GM21528 (cell line): ENCODE measurements around the gene EHMT1.
"Not testable (repeated sequence)": the region's sequence is repeated elsewhere in the genome, so short reads cannot be mapped to it uniquely, and the experiment has no call there.

Experiments used
- ATAC-seq: cut with Tn5 transposase; IDR thresholded peaks from one replicate; pipeline ENCODE4 v1.9.1; 2021; ENCODE audit warnings: mild to moderate bottlenecking, moderate library complexity; ENCODE audit not compliant: unreplicated experiment, low FRiP score

Gene EHMT1

GRCh38 chr9:137710704-137711103 is 91.9 kb downstream of the EHMT1 start:
- ATAC-seq = no peak

GRCh38 chr9:137711678-137712105 is 92.9 kb downstream of the EHMT1 start:
- ATAC-seq = no peak

GRCh38 chr9:137715321-137715720 is 96.5 kb downstream of the EHMT1 start:
- ATAC-seq = no peak

- not testable (repeated sequence) for ATAC-seq
Measured at GRCh38 chr9:137715866-137716693, 97.3 kb downstream of the EHMT1 start.

- no peak for ATAC-seq
Measured at GRCh38 chr9:137716694-137717287, 98.0 kb downstream of the EHMT1 start.

- no peak for ATAC-seq
Measured at GRCh38 chr9:137717776-137718327, 99.0 kb downstream of the EHMT1 start.

- no peak for ATAC-seq
Measured at GRCh38 chr9:137719194-137719593, 100.4 kb downstream of the EHMT1 start.

- ATAC-seq = no peak
Measured at GRCh38 chr9:137720571-137721110, 101.8 kb downstream of the EHMT1 start.

GRCh38 chr9:137721479-137721878 is 102.7 kb downstream of the EHMT1 start:
- no peak for ATAC-seq

GRCh38 chr9:137721899-137722298 is 103.1 kb downstream of the EHMT1 start:
- ATAC-seq = no peak

- no peak for ATAC-seq
Measured at GRCh38 chr9:137722481-137722880, 103.7 kb downstream of the EHMT1 start.

GRCh38 chr9:137723356-137723755 is 104.6 kb downstream of the EHMT1 start:
- not testable (repeated sequence) for ATAC-seq

GRCh38 chr9:137723783-137724445 is 105.1 kb downstream of the EHMT1 start:
- no peak for ATAC-seq

GRCh38 chr9:137724818-137725240 is 106.0 kb downstream of the EHMT1 start:
- no peak for ATAC-seq

GRCh38 chr9:137725598-137725997 is 106.8 kb downstream of the EHMT1 start:
- ATAC-seq = no peak

- ATAC-seq = not testable (repeated sequence)
Measured at GRCh38 chr9:137726336-137726735, 107.5 kb downstream of the EHMT1 start.

- no peak for ATAC-seq
Measured at GRCh38 chr9:137726764-137727163, 108.0 kb downstream of the EHMT1 start.

- no peak for ATAC-seq
Measured at GRCh38 chr9:137727716-137728115, 108.9 kb downstream of the EHMT1 start.

GRCh38 chr9:137728444-137729311 is 109.9 kb downstream of the EHMT1 start:
- no peak for ATAC-seq
